Measurements from ENCODE around the gene UMPS.
"Not testable (repeated sequence)": the region's sequence is repeated elsewhere in the genome, so short reads cannot be mapped to it uniquely, and the experiment has no call there.

UMPS gene

GRCh38 chr3:124780356-124780755, 50.1 kb downstream of the UMPS start:
- no peak for DNase-seq (ENCODE audit: low read depth in 2 of 2)

GRCh38 chr3:124780761-124781475, 50.7 kb downstream of the UMPS start:
- no peak for DNase-seq (ENCODE audit: low read depth in 2 of 2)

GRCh38 chr3:124781476-124782376, 51.5 kb downstream of the UMPS start:
- no peak for DNase-seq (ENCODE audit: low read depth in 2 of 2)

- DNase-seq (ENCODE audit: low read depth in 2 of 2), result not testable (repeated sequence)
Observed at GRCh38 chr3:124782377-124782712, 52.1 kb downstream of the UMPS start.

GRCh38 chr3:124783696-124784095, 53.4 kb downstream of the UMPS start:
- DNase-seq (ENCODE audit: low read depth in 2 of 2), result no peak

GRCh38 chr3:124784686-124785382, 54.6 kb downstream of the UMPS start:
- DNase-seq (ENCODE audit: low read depth in 2 of 2), result no peak

- DNase-seq (ENCODE audit: low read depth in 2 of 2), result no peak
Observed at GRCh38 chr3:124785973-124786372, 55.7 kb downstream of the UMPS start.

- DNase-seq (ENCODE audit: low read depth in 2 of 2), result no peak
Observed at GRCh38 chr3:124786511-124787241, 56.4 kb downstream of the UMPS start.

- DNase-seq (ENCODE audit: low read depth in 2 of 2), result no peak
Observed at GRCh38 chr3:124787476-124788195, 57.4 kb downstream of the UMPS start.

- DNase-seq (ENCODE audit: low read depth in 2 of 2), result no peak
Observed at GRCh38 chr3:124788254-124788745, 58.0 kb downstream of the UMPS start.

- not testable (repeated sequence) for DNase-seq (ENCODE audit: low read depth in 2 of 2)
Observed at GRCh38 chr3:124789103-124789502, 58.9 kb downstream of the UMPS start.

- DNase-seq (ENCODE audit: low read depth in 2 of 2), result no peak
Observed at GRCh38 chr3:124791142-124791541, 60.9 kb downstream of the UMPS start.

- no peak for DNase-seq (ENCODE audit: low read depth in 2 of 2)
Observed at GRCh38 chr3:124791639-124792151, 61.4 kb downstream of the UMPS start.

- no peak for DNase-seq (ENCODE audit: low read depth in 2 of 2)
Observed at GRCh38 chr3:124792341-124793040, 62.2 kb downstream of the UMPS start.

GRCh38 chr3:124793054-124793739, 62.9 kb downstream of the UMPS start:
- DNase-seq (ENCODE audit: low read depth in 2 of 2), result no peak

GRCh38 chr3:124796477-124796876, 66.2 kb downstream of the UMPS start:
- DNase-seq (ENCODE audit: low read depth in 2 of 2), result no peak

- no peak for DNase-seq (ENCODE audit: low read depth in 2 of 2)
Observed at GRCh38 chr3:124797426-124797945, 67.2 kb downstream of the UMPS start.
